Peyer's patch (tissue), 4 donors: Measurements from ENCODE around the gene TMEM107.

ENCODE experiments used
- CTCF ChIP-seq, 6 experiments: fragments of 450-650 bp in 4 of 6; fragments of 200-600 bp in 2 of 6; sonication (generic) in 1 of 6; IDR thresholded peaks; one replicate each; pipeline ENCODE4 v1.5.1; 2017 to 2019; ENCODE audit warnings: antibody characterized with exemption in 6 of 6, mild to moderate bottlenecking in 3 of 6, moderate library complexity in 1 of 6
- POLR2A ChIP-seq, 2 donors: fragments of 450-650 bp; IDR thresholded peaks; one replicate each; pipeline ENCODE4 v1.5.1; 2017; ENCODE audit warnings: antibody characterized with exemption in 2 of 2, mild to moderate bottlenecking in 2 of 2, moderate library complexity in 2 of 2

GRCh38 chr17:8150194-8151119 is 25.7 kb downstream of the TMEM107 start:
- TF ChIP-seq CTCF (IDR thresholded peaks at IDR 0.05), result no peak
- no peak for TF ChIP-seq POLR2A (IDR thresholded peaks at IDR 0.05)
